Astrocyte of the cerebellum (primary cell): Measurements from ENCODE around the gene WWP2.
"Not testable (repeated sequence)": the region's sequence is repeated elsewhere in the genome, so short reads cannot be mapped to it uniquely, and the experiment has no call there.

Source experiments
- DNase-seq: peaks from one replicate; pipeline ENCODE4 v3.0.0-alpha.2; 2011; ENCODE audit warnings: low read depth
- H3K4me3 ChIP-seq: 2 replicates; pipeline ENCODE4 v1.5.1; 2011; ENCODE audit warnings: mild to moderate bottlenecking, low read depth, low read length, moderate library complexity
- CTCF ChIP-seq: IDR thresholded peaks from 2 replicates; pipeline ENCODE4 v1.5.1; 2012; ENCODE audit warnings: low read length, low read depth, moderate library complexity, mild to moderate bottlenecking; ENCODE audit errors: missing control alignments
- in situ Hi-C: cut with HindIII; loops from 2 replicates; pipeline ENCODE4 v1.10.0; 2017; ENCODE audit warnings: low sequenced_read_pairs

WWP2 gene

DNA sequence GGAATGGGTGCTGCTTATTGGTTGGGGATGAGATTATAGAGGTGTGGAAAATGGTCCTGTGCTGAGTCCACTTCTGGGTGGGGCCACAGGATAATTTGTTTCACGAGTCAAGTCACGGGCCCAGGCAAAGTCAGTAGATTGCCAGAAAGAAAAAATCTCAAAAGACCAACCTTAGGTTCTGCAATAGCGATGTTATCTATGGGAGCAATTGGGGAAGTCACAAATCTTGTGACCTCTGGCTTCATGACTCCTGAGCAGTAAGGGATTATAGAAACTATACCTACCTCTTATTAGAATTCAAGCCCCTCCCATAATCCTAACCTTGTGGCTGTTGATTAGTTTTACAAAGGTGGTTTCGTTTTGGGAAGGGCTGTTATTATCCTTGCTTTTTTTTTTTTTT lies 31.4 kb downstream of the WWP2 start:
- no peak overlapping the region for H3K4me3 ChIP-seq
- DNase-seq = no peak
- in situ Hi-C loops = no loop called here
- no peak for TF ChIP-seq CTCF

- no peak overlapping the region for H3K4me3 ChIP-seq
- no peak for TF ChIP-seq CTCF
- DNase-seq = no peak
- in situ Hi-C loops = no loop called here
Observed at GRCh38 chr16:69794486-69794885, 32.4 kb downstream of the WWP2 start.

- peak overlapping the region; percentile 9 for H3K4me3 ChIP-seq
- peak; percentile 83 for TF ChIP-seq CTCF
- in situ Hi-C loops = no loop called here
- peak; percentile 66 for DNase-seq
Observed at GRCh38 chr16:69796285-69797118, 34.4 kb downstream of the WWP2 start.

DNA sequence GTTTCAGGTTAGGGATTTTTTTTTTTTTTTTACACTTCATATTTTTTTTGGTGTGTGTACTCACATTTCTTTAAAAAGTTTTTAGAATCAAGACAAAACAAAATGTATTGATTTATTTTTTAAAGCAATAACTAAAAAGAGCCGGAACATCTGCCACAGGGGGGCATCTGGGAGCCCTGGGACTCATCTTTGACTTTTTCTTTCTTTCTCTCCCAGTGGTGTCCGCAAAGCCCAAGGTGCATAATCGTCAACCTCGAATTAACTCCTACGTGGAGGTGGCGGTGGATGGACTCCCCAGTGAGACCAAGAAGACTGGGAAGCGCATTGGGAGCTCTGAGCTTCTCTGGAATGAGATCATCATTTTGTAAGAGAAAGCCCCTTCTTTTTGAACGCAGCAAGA lies 36.3 kb downstream of the WWP2 start:
- TF ChIP-seq CTCF = peak; percentile 57
- DNase-seq = no peak
- in situ Hi-C loops = no loop called here
- H3K4me3 ChIP-seq = no peak overlapping the region

- TF ChIP-seq CTCF = no peak
- no peak overlapping the region for H3K4me3 ChIP-seq
- no peak for DNase-seq
- in situ Hi-C loops = no loop called here
Observed at GRCh38 chr16:69799611-69800031, 37.5 kb downstream of the WWP2 start.

DNA sequence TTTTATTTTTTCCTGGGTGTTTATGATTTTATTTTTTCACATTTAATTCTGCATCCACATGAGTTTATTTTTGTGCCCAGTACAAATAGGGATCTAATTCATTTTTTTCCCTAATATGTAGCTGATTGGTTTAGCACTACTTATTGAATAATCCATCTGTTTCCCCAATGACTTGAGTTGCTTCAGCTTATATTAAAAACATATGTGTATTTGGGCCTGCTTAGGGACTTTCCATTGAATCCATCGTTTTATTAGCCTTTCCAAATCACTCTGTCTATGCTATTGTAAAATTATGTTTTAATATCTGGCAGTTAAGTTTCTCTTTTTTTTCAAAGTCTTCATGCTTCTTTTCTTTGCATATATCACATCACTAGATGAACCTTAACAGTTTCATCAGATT lies 42.2 kb downstream of the WWP2 start:
- DNase-seq = no peak
- in situ Hi-C loops = no loop called here
- no peak for TF ChIP-seq CTCF
- H3K4me3 ChIP-seq = no peak overlapping the region

- in situ Hi-C loops = loop anchor here (5.0 kb wide), 1 partner anchor 96 kb away; no protein-coding TSS in a partner anchor
- not testable (repeated sequence) for DNase-seq, H3K4me3 ChIP-seq
Observed at GRCh38 chr16:69806776-69807175, 44.6 kb downstream of the WWP2 start.
